HG02970 (cell line): ENCODE results near the gene TLNRD1.

Source experiments
- ATAC-seq: cut with Tn5 transposase; IDR thresholded peaks from one replicate; pipeline ENCODE4 v1.9.1; 2021; ENCODE audit warnings: mild to moderate bottlenecking, moderate library complexity, moderate number of reproducible peaks; ENCODE audit not compliant: unreplicated experiment, low FRiP score

Gene TLNRD1

GRCh38 chr15:81052046-81052445, 51.3 kb downstream of the TLNRD1 start:
- no peak for ATAC-seq

- no peak for ATAC-seq
Measured at GRCh38 chr15:81053621-81054020, 52.9 kb downstream of the TLNRD1 start.

- ATAC-seq, result no peak
Measured at GRCh38 chr15:81054236-81054635, 53.5 kb downstream of the TLNRD1 start.
